ENCODE results near the gene RNF26.
"Not testable (repeated sequence)": the region's sequence is repeated elsewhere in the genome, so short reads cannot be mapped to it uniquely, and the experiment has no call there.

RNF26 gene

GRCh38 chr11:119374632-119375336 is 40.5 kb downstream of the RNF26 start:
- intact Hi-C loops (cut with DNase I) = loop anchor here (5.0 kb wide), 1 partner anchor 37 kb away; no protein-coding TSS in a partner anchor
- DNase-seq = peak in 39 of 42 donors; percentile 55 to 89 (median 77)

GRCh38 chr11:119375337-119376196 is 41.2 kb downstream of the RNF26 start:
- peak; percentile 72 to 96 (median 86) for DNase-seq
- intact Hi-C loops (cut with DNase I) = no loop called here

- intact Hi-C loops (cut with DNase I) = no loop called here
- DNase-seq = peak; percentile 84 to 98 (median 94)
These were observed 42.0 kb downstream of the RNF26 start for GRCh38 chr11:119376197-119376847.

- intact Hi-C loops (cut with DNase I) = no loop called here
- peak in 3 of 42 donors; percentile 15 to 32 (median 25) for DNase-seq
These were observed 43.0 kb downstream of the RNF26 start for GRCh38 chr11:119377112-119377901.

- intact Hi-C loops (cut with DNase I) = no loop called here
- DNase-seq = peak in 1 of 42 donors; percentile 10
These were observed 43.8 kb downstream of the RNF26 start for GRCh38 chr11:119377961-119378667.

- intact Hi-C loops (cut with DNase I) = no loop called here
- DNase-seq = peak in 1 of 42 donors; percentile 6
These were observed 44.6 kb downstream of the RNF26 start for GRCh38 chr11:119378851-119379465.

GRCh38 chr11:119380160-119380826 is 46.0 kb downstream of the RNF26 start:
- intact Hi-C loops (cut with DNase I) = loop anchor here (5.0 kb wide), 1 partner anchor 97 kb away; no protein-coding TSS in a partner anchor
- DNase-seq = peak in 3 of 42 donors; percentile 6 to 25 (median 21)

- DNase-seq = peak in 7 of 42 donors; percentile 20 to 50 (median 40)
- intact Hi-C loops (cut with DNase I) = loop anchor here (5.0 kb wide), 1 partner anchor 96 kb away; no protein-coding TSS in a partner anchor
These were observed 46.5 kb downstream of the RNF26 start for GRCh38 chr11:119380827-119381180.

- DNase-seq = peak; percentile 98 to 100 (median 99)
- intact Hi-C loops (cut with DNase I) = loop anchor here (5.0 kb wide), 1 partner anchor 96 kb away; no protein-coding TSS in a partner anchor
These were observed 47.1 kb downstream of the RNF26 start, which contains the start of gene USP2 for GRCh38 chr11:119381181-119381988. Gene USP2 (minus strand): TSS chr11:119381690. CDS start chr11:119373480, 8,210 bp downstream.

- DNase-seq = no peak
- intact Hi-C loops (cut with DNase I) = loop anchor here (5.0 kb wide), 1 partner anchor 95 kb away; no protein-coding TSS in a partner anchor
These were observed 47.8 kb downstream of the RNF26 start for GRCh38 chr11:119382101-119382500.

- intact Hi-C loops (cut with DNase I) = loop anchor here (5.0 kb wide), 1 partner anchor 95 kb away; no protein-coding TSS in a partner anchor
- DNase-seq = not testable (repeated sequence)
These were observed 48.2 kb downstream of the RNF26 start for GRCh38 chr11:119382513-119382912.

GRCh38 chr11:119384332-119384731 is 50.0 kb downstream of the RNF26 start:
- intact Hi-C loops (cut with DNase I) = loop anchor here (5.0 kb wide), 1 partner anchor 93 kb away; no protein-coding TSS in a partner anchor
- no peak for DNase-seq

All from head of caudate nucleus (tissue), 42 donors.